ENCODE results near the gene CMKLR1.

Gene CMKLR1

DNA sequence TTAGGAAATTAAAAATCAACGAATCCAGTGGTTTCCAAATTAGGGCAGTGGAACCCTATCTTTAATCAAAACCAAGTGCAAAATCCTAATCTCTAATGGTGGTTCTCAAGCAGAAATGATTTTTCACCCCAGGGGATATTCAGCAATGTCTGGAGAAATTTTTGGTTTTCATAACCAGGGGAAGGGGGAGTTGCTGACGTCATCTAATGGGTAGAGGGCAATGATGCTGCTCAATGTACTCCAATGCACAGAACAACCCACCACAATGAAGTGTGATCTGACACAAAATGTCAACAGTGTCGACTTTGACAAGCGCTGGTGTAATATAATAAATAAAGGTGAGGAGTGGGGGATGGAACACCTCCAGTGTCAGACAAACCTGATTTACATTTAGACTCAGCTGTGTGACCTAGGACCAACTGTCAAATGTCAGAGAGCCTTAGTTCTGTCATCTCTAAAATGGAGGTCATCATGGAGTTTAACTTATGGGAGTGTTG is 81.5 kb downstream of the CMKLR1 start:
- DNase-seq: no peak

DNA sequence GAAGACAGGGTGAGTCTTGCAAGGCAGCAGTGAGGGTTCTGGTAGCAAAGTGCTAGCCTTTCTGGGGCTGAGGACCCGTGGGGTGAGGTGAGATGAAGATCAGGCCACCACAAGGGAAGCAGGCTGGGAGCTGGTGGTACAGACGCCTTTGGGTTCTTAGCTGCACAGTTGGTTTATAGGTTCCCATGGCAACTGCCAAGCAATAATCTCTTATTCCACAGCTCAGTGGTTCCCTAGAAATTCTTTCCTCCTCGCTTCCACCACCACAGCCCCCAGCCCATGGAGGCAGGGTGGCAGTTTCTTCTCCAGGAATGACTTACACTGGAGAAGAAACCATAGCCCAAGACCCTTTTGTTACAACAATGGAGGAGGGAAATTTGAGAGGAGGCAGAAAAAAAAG is 82.1 kb downstream of the CMKLR1 start:
- no peak for DNase-seq

- no peak for DNase-seq
These were observed 83.9 kb downstream of the CMKLR1 start for GRCh38 chr12:108255252-108255602.

GRCh38 chr12:108254517-108255251 is 84.4 kb downstream of the CMKLR1 start:
- DNase-seq: no peak

DNA sequence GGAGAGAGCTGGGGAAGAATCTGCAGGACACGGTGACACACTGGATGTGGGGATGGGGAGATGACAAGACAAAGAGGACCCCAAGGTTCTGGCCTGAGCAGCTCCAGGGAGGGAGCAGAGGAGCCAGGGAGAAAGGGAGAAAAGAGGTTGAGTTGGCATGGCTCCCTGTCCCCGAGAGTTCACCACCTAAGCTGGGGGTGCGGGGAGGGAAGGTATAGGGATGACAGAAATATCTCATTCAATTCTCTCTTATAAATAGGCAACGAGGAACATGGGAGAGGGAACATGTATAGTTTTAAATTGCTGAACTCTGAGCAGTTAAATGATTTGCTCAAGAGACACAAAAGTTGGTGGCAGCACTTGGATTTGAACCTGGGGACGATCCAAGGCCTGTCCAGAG is 85.1 kb downstream of the CMKLR1 start:
- no peak for DNase-seq

DNA sequence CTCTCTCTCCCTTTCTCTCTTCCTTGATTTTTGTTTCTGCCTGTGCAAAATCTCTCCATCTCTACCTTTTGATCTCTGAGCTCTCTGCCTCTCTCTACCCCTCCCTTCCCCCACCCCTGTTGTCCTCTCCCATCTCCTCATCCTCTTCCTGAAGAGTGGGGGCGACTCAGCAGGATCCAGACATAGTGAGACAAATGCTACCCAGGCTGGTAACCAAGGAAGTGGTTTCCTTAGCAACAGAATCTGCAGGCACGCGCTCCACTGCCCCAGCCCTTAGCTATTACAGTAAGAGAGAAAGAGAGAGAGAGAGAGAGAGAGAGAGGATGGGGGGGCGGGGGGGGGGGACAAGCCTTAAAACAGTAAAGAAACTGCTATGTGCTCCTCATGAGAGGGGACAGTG is 85.6 kb downstream of the CMKLR1 start:
- no peak for DNase-seq

GRCh38 chr12:108252523-108252922 is 86.6 kb downstream of the CMKLR1 start:
- DNase-seq: no peak

- no peak for DNase-seq
These were observed 91.1 kb downstream of the CMKLR1 start for GRCh38 chr12:108248011-108248410.

- no peak for DNase-seq
These were observed 92.0 kb downstream of the CMKLR1 start for GRCh38 chr12:108247130-108247529.

DNA sequence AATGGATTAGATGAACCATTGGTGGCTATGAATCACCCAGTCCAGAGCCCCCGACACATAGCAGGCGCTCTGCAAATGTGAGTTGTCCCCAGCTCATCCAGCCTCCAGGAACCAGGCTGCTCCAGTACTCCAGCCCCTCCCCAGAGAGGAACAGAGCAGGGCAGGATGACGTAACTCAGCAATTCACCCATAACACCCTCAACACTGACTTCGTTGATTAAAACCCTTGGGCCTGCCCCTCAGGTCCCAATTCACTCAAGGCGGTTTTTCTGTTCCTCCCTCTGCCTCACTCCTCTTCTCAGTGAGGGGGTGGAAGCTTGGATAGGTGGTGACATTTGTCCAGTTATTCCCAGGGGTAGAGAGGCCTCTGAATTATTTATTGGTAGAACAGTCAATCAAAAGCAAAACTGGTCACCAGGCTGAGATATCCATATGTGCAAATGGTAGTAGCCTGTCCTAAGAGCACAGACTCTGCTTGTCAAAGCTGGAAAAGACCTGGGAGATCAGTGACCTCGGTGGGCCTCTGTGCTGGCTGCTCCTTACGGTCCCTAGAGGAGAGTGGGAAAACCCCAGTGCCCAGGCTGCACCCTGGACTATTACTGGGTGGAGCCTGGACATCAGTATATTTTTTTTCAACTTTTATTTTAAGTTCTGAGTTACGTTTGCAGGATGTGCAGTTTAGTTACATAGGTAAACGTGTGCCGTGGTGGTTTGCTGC is 97.0 kb downstream of the CMKLR1 start:
- DNase-seq: no peak

DNA sequence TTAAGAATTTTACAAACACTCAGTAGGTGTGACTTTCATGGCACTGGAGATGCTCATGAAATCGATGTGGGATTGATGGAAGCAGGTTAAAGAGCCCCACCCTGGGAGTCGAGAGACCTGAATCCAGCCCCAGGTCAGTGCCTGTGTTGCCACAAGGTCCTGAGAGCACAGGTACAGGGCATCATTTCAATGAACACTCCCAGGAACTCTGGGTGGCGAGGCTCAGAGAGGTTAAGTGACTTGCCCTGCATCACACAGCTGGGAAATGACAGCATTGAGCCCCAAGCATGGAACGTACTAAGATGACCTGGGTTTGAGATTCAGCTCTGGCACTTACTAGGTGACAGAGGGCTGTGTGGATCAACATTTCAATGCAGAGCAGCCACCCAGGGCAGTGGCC is 98.2 kb downstream of the CMKLR1 start:
- DNase-seq: no peak

DNA sequence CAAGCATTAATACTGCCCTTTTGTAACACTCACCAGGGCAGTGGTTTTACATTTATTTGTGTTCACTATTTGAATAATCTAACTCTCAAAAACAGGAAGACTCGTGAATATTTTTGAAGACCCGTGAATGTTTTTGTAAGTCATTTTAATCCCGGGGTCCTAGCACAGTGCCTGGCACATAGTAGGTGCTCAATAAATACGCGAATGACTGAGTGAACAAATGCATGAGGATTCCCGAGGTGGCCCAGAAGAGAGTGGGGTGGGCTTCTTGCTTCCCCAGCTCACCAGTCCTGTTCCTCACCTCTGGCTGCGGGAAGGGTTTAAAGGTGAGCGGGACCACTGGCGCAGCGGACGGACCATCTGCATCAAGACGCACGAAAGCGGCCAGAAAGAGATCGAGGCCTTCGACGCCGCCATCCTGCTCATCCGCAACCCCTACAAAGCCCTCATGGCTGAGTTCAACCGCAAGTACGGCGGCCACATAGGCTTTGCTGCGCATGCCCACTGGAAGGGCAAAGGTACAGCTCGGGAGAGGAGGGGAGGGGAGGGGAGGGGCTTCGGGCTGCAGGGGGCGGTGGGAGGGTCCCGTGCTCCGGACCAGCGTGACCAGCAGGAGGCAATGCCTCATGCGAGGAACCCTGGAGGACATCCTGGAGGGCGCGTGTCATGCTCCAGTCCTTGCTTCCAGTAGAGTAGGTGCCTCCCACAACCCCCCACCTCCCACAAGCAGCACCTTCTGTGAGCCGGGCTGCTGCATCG is 98.9 kb downstream of the CMKLR1 start:
- no peak for DNase-seq

DNA sequence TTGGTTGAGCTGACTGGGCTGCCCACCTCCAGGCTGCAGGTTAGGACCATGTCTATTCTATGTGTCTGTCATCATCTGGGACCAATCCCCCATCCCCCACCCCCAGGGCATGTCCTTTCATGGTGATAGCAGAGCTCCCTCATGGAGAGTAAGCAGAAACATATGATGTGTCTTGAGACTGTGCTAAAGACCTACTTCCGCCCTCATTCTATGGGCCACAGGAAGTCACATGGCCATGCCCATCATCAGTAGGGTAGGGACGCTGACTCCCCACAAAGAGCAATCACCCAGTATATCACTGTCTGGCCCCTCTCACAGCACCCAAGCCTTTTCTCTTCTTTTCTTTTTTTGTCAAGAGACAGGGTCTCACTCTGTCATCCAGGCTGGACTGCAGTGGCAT is 99.7 kb downstream of the CMKLR1 start:
- no peak for DNase-seq

GRCh38 chr12:108238474-108238873 is 100.6 kb downstream of the CMKLR1 start:
- DNase-seq: no peak
